Neural cell (in vitro differentiated cells): ENCODE data around the gene TUBD1.

Experiments
- CTCF ChIP-seq: fragments of 450-650 bp; IDR thresholded peaks from 2 replicates; pipeline ENCODE4 v1.5.1; 2014; ENCODE audit warnings: antibody characterized with exemption, mild to moderate bottlenecking, moderate library complexity; ENCODE audit not compliant: poor library complexity, severe bottlenecking
- EP300 ChIP-seq: fragments of 450-650 bp; conservative IDR thresholded peaks from 2 replicates; pipeline ENCODE4 v1.6.1; 2014; ENCODE audit warnings: antibody characterized with exemption, mild to moderate bottlenecking, moderate library complexity; ENCODE audit not compliant: poor library complexity, severe bottlenecking
- EZH2 ChIP-seq: fragments of 200-600, 300-800 bp; shearing (Covaris generic), sonication (generic); IDR thresholded peaks from 2 replicates; pipeline ENCODE4 v1.6.1; 2014; ENCODE audit warnings: antibody characterized with exemption, low read length, borderline replicate concordance, mild to moderate bottlenecking; ENCODE audit not compliant: insufficient read depth, poor library complexity, severe bottlenecking
- MXI1 ChIP-seq: fragments of 450-650 bp; conservative IDR thresholded peaks from 2 replicates; pipeline ENCODE4 v1.6.1; 2014; ENCODE audit warnings: antibody characterized with exemption, mild to moderate bottlenecking; ENCODE audit not compliant: poor library complexity, severe bottlenecking
- RAD21 ChIP-seq: fragments of 450-650 bp; conservative IDR thresholded peaks from 2 replicates; pipeline ENCODE4 v1.6.1; 2014; ENCODE audit warnings: antibody characterized with exemption, mild to moderate bottlenecking, moderate library complexity
- REST ChIP-seq: IDR thresholded peaks from 2 replicates; pipeline ENCODE4 v1.6.1; 2012; ENCODE audit warnings: borderline replicate concordance
- TAF1 ChIP-seq: IDR thresholded peaks from 2 replicates; pipeline ENCODE4 v1.6.1; 2012; ENCODE audit warnings: low read depth

- TF ChIP-seq CTCF (no peak), EP300 (no peak), RAD21 (no peak), TAF1 (no peak), MXI1 (no peak), EZH2 (no peak), REST (no peak)
Measured at GRCh38 chr17:59832883-59833379, 59.8 kb downstream of the TUBD1 start.
